H9 (cell line): ENCODE results near the gene TNIP1. TPM values are rescaled to one million over a fixed set of nuclear protein-coding genes. Genes with fewer than 3 reads are reported as not detected.

Experiments
- DNase-seq: peaks from one replicate; pipeline ENCODE4 v3.0.0-alpha.2; 2017
- H2AFZ ChIP-seq: one replicate; pipeline ENCODE4 v1.6.1; 2013; ENCODE audit warnings: mild to moderate bottlenecking, low read length, control low read depth, moderate library complexity
- H2AK5ac ChIP-seq: 2 replicates; pipeline ENCODE4 v1.6.1; 2013; ENCODE audit warnings: low read length, control low read depth, mixed read lengths; ENCODE audit not compliant: insufficient read length
- H2BK120ac ChIP-seq: one replicate; pipeline ENCODE4 v1.6.1; 2013; ENCODE audit warnings: low read depth, mild to moderate bottlenecking, low read length, control low read depth, inconsistent platforms; ENCODE audit not compliant: poor library complexity, severe bottlenecking
- H2BK12ac ChIP-seq: 2 replicates; pipeline ENCODE4 v1.6.1; 2013; ENCODE audit warnings: low read length, control low read depth, mixed read lengths, low read depth; ENCODE audit not compliant: insufficient read length
- H2BK15ac ChIP-seq: 2 replicates; pipeline ENCODE4 v1.6.1; 2013; ENCODE audit warnings: low read depth, low read length, control low read depth
- H2BK20ac ChIP-seq: one replicate; pipeline ENCODE4 v1.6.1; 2013; ENCODE audit warnings: low read depth, mild to moderate bottlenecking, low read length, control low read depth, inconsistent platforms; ENCODE audit not compliant: poor library complexity, severe bottlenecking
- H2BK5ac ChIP-seq: 2 replicates; pipeline ENCODE4 v1.6.1; 2013; ENCODE audit warnings: low read length, control low read depth, mixed read lengths; ENCODE audit not compliant: insufficient read length
- H3K14ac ChIP-seq: 2 replicates; pipeline ENCODE4 v1.6.1; 2013; ENCODE audit warnings: low read length, control low read depth; ENCODE audit not compliant: insufficient read depth
- H3K18ac ChIP-seq: 2 replicates; pipeline ENCODE4 v1.6.1; 2013; ENCODE audit warnings: low read depth, mild to moderate bottlenecking, mixed read lengths, low read length, control low read depth; ENCODE audit not compliant: insufficient read length
- H3K23ac ChIP-seq: 2 replicates; pipeline ENCODE4 v1.6.1; 2013; ENCODE audit warnings: low read length, control low read depth, mixed read lengths, low read depth; ENCODE audit not compliant: insufficient read length
- H3K23me2 ChIP-seq: 2 replicates; pipeline ENCODE4 v1.6.1; 2013; ENCODE audit warnings: low read depth, mild to moderate bottlenecking, mixed read lengths, low read length, control low read depth; ENCODE audit not compliant: insufficient read length, poor library complexity, severe bottlenecking
- H3K27ac ChIP-seq: 2 replicates; pipeline ENCODE4 v1.5.1; 2013; ENCODE audit warnings: low read length, control low read depth, mixed read lengths, low read depth; ENCODE audit not compliant: insufficient read length
- H3K27me3 ChIP-seq: 2 replicates; pipeline ENCODE4 v1.6.1; 2013; ENCODE audit warnings: low read length, control low read depth, inconsistent platforms; ENCODE audit not compliant: insufficient read depth
- H3K4ac ChIP-seq: 2 replicates; pipeline ENCODE4 v1.6.1; 2013; ENCODE audit warnings: low read depth, mild to moderate bottlenecking, control low read depth, inconsistent platforms, low read length, moderate library complexity
- H3K4me1 ChIP-seq: 2 replicates; pipeline ENCODE4 v1.6.1; 2013; ENCODE audit warnings: low read length, control low read depth, inconsistent platforms; ENCODE audit not compliant: insufficient read depth
- H3K4me2 ChIP-seq: 2 replicates; pipeline ENCODE4 v1.6.1; 2013; ENCODE audit warnings: low read length, control low read depth, mixed read lengths; ENCODE audit not compliant: insufficient read length, insufficient read depth
- H3K56ac ChIP-seq: 2 replicates; pipeline ENCODE4 v1.6.1; 2013; ENCODE audit warnings: low read depth, mild to moderate bottlenecking, mixed read lengths, low read length, control low read depth; ENCODE audit not compliant: insufficient read length
- H3K79me1 ChIP-seq: 2 replicates; pipeline ENCODE4 v1.6.1; 2013; ENCODE audit warnings: low read depth, mild to moderate bottlenecking, moderate library complexity, low read length, control low read depth, inconsistent platforms; ENCODE audit not compliant: insufficient read depth, poor library complexity, severe bottlenecking
- H3K79me2 ChIP-seq: 2 replicates; pipeline ENCODE4 v1.6.1; 2013; ENCODE audit warnings: low read length, control low read depth, inconsistent platforms; ENCODE audit not compliant: insufficient read depth
- H3K9ac ChIP-seq: 2 replicates; pipeline ENCODE4 v1.6.1; 2013; ENCODE audit warnings: low read length, control low read depth, mixed read lengths; ENCODE audit not compliant: insufficient read length; ENCODE audit errors: extremely low read depth
- H3K9me3 ChIP-seq: one replicate; pipeline ENCODE4 v1.6.1; 2013; ENCODE audit warnings: low read depth, low read length, inconsistent platforms; ENCODE audit not compliant: control insufficient read depth
- H3T11ph ChIP-seq: one replicate; pipeline ENCODE4 v1.6.1; 2013; ENCODE audit warnings: mild to moderate bottlenecking, low read length, control low read depth, inconsistent platforms
- H4K20me1 ChIP-seq: one replicate; pipeline ENCODE4 v1.6.1; 2013; ENCODE audit not compliant: control insufficient read depth, insufficient read length, insufficient read depth
- H4K5ac ChIP-seq: 2 replicates; pipeline ENCODE4 v1.6.1; 2013; ENCODE audit warnings: low read depth, mild to moderate bottlenecking, mixed read lengths, low read length, control low read depth; ENCODE audit not compliant: insufficient read length
- H4K8ac ChIP-seq: replicated peaks from 2 replicates; pipeline ENCODE4 v1.6.1; 2013; ENCODE audit warnings: low read length, control low read depth, mixed read lengths, low read depth; ENCODE audit not compliant: insufficient read length
- H4K91ac ChIP-seq: 2 replicates; pipeline ENCODE4 v1.6.1; 2013; ENCODE audit warnings: low read depth, mild to moderate bottlenecking, moderate library complexity, mixed read lengths, low read length, control low read depth; ENCODE audit not compliant: insufficient read length
- H3K27ac Mint-ChIP-seq, 3 experiments: 2 replicates in 2 of 3; 3 replicates in 1 of 3; pipeline ENCODE4 v1.8.0; 2020 to 2021; ENCODE audit warnings: mixed read lengths in 3 of 3, mild to moderate bottlenecking in 1 of 3, moderate library complexity in 1 of 3
- H3K27me3 Mint-ChIP-seq: 2 replicates; pipeline ENCODE4 v1.8.0; 2021; ENCODE audit warnings: low read depth, mild to moderate bottlenecking, moderate library complexity, mixed read lengths
- H3K36me3 Mint-ChIP-seq, 3 experiments: 2 replicates in 2 of 3; 3 replicates in 1 of 3; pipeline ENCODE4 v1.8.0; 2020 to 2021; ENCODE audit warnings: low read depth in 3 of 3, mixed read lengths in 3 of 3; ENCODE audit not compliant: insufficient read depth in 1 of 3
- H3K4me1 Mint-ChIP-seq, 2 experiments: 2 replicates each; pipeline ENCODE4 v1.8.0; 2020; ENCODE audit warnings: mixed read lengths in 2 of 2
- H3K4me3 Mint-ChIP-seq, 2 experiments: 2 replicates in 1 of 2; 3 replicates in 1 of 2; pipeline ENCODE4 v1.8.0; 2020 to 2021; ENCODE audit warnings: mild to moderate bottlenecking in 2 of 2, mixed read lengths in 2 of 2, moderate library complexity in 1 of 2
- H3K9me3 Mint-ChIP-seq, 2 experiments: 2 replicates in 1 of 2; 3 replicates in 1 of 2; pipeline ENCODE4 v1.8.0; 2020; ENCODE audit warnings: mild to moderate bottlenecking in 2 of 2, mixed read lengths in 2 of 2, moderate library complexity in 1 of 2
- whole genome bisulfite sequencing: extraction: QIAGEN DNeasy Blood & Tissue Kit; methylation state at CpG from one replicate; pipeline ENCODE4 v1.1.7; 2013; ENCODE audit warnings: missing lambda C conversion rate, low lambda C conversion rate, mixed read lengths; ENCODE audit not compliant: insufficient read length; ENCODE audit errors: extremely low coverage; 5-methylcytosine and 5-hydroxymethylcytosine counted together
- total RNA-seq: library from RNA; stranded (reverse); gene quantifications from 2 replicates; pipeline ENCODE4 v1.2.1, GENCODE V29; 2021
- TF ChIP-seq, protein P1 (sequence below): fragments of 200-600 bp; sonication (generic); conservative IDR thresholded peaks from 3 replicates; pipeline ENCODE4 v1.8.0; 2021; ENCODE audit warnings: antibody characterized with exemption, mild to moderate bottlenecking

Gene TNIP1
- total RNA-seq, 1 experiment from 2014 or later, result 40.8 TPM

DNA sequence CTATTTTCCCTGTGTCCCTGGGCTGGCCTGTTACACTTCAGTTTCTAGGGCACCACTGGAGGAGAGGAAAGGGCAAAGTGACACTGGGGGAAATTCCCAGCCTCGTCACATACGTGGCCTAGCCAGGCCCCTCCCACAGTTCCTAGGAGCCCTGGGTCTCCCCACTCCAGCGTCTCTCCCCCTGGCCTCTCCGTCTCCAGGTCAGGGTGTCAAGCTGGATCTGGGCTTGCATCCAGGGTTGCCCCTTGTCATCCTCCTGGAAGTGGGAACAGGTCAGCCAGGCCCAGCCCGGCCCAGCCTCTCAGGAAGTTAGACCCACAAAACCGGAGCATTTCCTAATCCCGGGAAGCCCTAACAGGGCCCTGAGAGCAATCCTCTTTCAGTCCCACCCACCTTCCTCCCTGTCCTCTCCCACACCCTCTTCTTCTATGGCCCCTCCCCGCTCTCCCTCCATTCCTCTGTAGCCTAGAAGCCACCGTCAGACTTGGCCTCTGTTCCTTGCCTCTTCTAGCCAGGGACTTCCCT is 4.7 kb upstream of the TNIP1 start:
- Mint-ChIP-seq H3K27me3 (peaks cover 1% of the 10 kb centered on the region; the same call in 1 of the 2 replicates), H3K4me1 (peaks cover 17 to 19% of the 10 kb centered on the region in 2 experiments), H3K27ac (no peak overlapping the region; a peak in 1 of 7 replicates), H3K9me3 (no peaks in the 10 kb centered on the region), H3K4me3 (no peak overlapping the region; a peak in 1 of 5 replicates), H3K36me3 (no peaks in the 10 kb centered on the region)
- H4K20me1 ChIP-seq, result no peaks in the 10 kb centered on the region
- no peaks in the 10 kb centered on the region for H3K4me1 ChIP-seq
- no peak overlapping the region for H3K9ac ChIP-seq
- no peaks in the 10 kb centered on the region for H3K79me1 ChIP-seq
- no peaks in the 10 kb centered on the region for H3K79me2 ChIP-seq
- H3K4me2 ChIP-seq, result no peak overlapping the region
- no peaks in the 10 kb centered on the region for H3K9me3 ChIP-seq
- no peak overlapping the region for H2BK5ac ChIP-seq
- WGBS, result no CpG with 5 or more reads among the region's 9 CpGs
- no peak overlapping the region for H4K5ac ChIP-seq
- no peaks in the 10 kb centered on the region for H3K27me3 ChIP-seq
- H3K4ac ChIP-seq, result no peak overlapping the region
- no peak overlapping the region for H3K56ac ChIP-seq
- H2AFZ ChIP-seq, result no peak overlapping the region
- H2AK5ac ChIP-seq, result no peak overlapping the region
- H2BK15ac ChIP-seq, result no peak overlapping the region
- H3T11ph ChIP-seq, result no peak overlapping the region
- DNase-seq, result no peak
- TF ChIP-seq, protein P1, sequence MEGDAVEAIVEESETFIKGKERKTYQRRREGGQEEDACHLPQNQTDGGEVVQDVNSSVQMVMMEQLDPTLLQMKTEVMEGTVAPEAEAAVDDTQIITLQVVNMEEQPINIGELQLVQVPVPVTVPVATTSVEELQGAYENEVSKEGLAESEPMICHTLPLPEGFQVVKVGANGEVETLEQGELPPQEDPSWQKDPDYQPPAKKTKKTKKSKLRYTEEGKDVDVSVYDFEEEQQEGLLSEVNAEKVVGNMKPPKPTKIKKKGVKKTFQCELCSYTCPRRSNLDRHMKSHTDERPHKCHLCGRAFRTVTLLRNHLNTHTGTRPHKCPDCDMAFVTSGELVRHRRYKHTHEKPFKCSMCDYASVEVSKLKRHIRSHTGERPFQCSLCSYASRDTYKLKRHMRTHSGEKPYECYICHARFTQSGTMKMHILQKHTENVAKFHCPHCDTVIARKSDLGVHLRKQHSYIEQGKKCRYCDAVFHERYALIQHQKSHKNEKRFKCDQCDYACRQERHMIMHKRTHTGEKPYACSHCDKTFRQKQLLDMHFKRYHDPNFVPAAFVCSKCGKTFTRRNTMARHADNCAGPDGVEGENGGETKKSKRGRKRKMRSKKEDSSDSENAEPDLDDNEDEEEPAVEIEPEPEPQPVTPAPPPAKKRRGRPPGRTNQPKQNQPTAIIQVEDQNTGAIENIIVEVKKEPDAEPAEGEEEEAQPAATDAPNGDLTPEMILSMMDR, result no peak
- H3K27ac ChIP-seq, result no peak overlapping the region
- H3K14ac ChIP-seq, result no peak overlapping the region; the same call in 1 of the 2 replicates
- H3K18ac ChIP-seq, result no peak overlapping the region
- H4K91ac ChIP-seq, result no peak overlapping the region
- no peak overlapping the region for H4K8ac ChIP-seq
- no peak overlapping the region for H2BK120ac ChIP-seq
- no peak overlapping the region for H2BK20ac ChIP-seq
- no peak overlapping the region for H2BK12ac ChIP-seq
- peaks cover 5% of the 10 kb centered on the region for H3K23me2 ChIP-seq
- H3K23ac ChIP-seq, result no peak overlapping the region
